NCI-H226 (cell line): ENCODE results near the gene KCNG2.

Experiments used
- DNase-seq: peaks from one replicate; pipeline ENCODE4 v3.0.0-alpha.2; 2015

Gene KCNG2

GRCh38 chr18:79945118-79946042 lies 147.6 kb downstream of the KCNG2 start:
- DNase-seq, result no peak

GRCh38 chr18:79947054-79947755 lies 149.5 kb downstream of the KCNG2 start:
- DNase-seq, result no peak

- DNase-seq, result no peak
Observed at GRCh38 chr18:79947881-79948610, 150.3 kb downstream of the KCNG2 start.

GRCh38 chr18:79948719-79949411 lies 151.1 kb downstream of the KCNG2 start:
- no peak for DNase-seq
